Activated CD4-positive, CD25-positive, alpha-beta regulatory T cell (primary cell): ENCODE measurements around the gene NAT8L.

ENCODE experiments used
- DNase-seq, 4 experiments: peaks; one replicate each; lab custom pipeline; 2025; lab: John Stamatoyannopoulos, UW

The NAT8L gene

GRCh38 chr4:2095236-2096072 is 36.3 kb downstream of the NAT8L start:
- no peak for DNase-seq

- DNase-seq: no peak
These were observed 37.0 kb downstream of the NAT8L start for GRCh38 chr4:2096073-2096609.

- DNase-seq: no peak
These were observed 42.4 kb downstream of the NAT8L start for GRCh38 chr4:2101346-2102044.

GRCh38 chr4:2102045-2102883 is 43.1 kb downstream of the NAT8L start:
- DNase-seq: no peak

- no peak for DNase-seq
These were observed 44.2 kb downstream of the NAT8L start for GRCh38 chr4:2103127-2103842.

- DNase-seq: no peak
These were observed 44.9 kb downstream of the NAT8L start for GRCh38 chr4:2103843-2104547.

GRCh38 chr4:2104556-2105345 is 45.6 kb downstream of the NAT8L start:
- DNase-seq: no peak

GRCh38 chr4:2105559-2105958 is 46.4 kb downstream of the NAT8L start:
- DNase-seq: no peak

GRCh38 chr4:2116687-2117400 is 57.7 kb downstream of the NAT8L start:
- DNase-seq: no peak
